DOHH2 (cell line): ENCODE measurements around the gene SLC5A9.

Experiments
- CTCF ChIP-seq: fragments of 200-600 bp; sonication (generic); IDR thresholded peaks from one replicate; pipeline ENCODE4 v1.5.1; 2014; ENCODE audit warnings: antibody characterized with exemption, mild to moderate bottlenecking, low read depth, low read length; ENCODE audit not compliant: poor library complexity, severe bottlenecking
- EZH2phosphoT487 ChIP-seq: fragments of 200-600 bp; sonication (generic); IDR thresholded peaks from 2 replicates; pipeline ENCODE4 v1.6.1; 2017; ENCODE audit warnings: borderline replicate concordance, mild to moderate bottlenecking, antibody characterized with exemption, low read length, moderate library complexity, mixed read lengths

DNA sequence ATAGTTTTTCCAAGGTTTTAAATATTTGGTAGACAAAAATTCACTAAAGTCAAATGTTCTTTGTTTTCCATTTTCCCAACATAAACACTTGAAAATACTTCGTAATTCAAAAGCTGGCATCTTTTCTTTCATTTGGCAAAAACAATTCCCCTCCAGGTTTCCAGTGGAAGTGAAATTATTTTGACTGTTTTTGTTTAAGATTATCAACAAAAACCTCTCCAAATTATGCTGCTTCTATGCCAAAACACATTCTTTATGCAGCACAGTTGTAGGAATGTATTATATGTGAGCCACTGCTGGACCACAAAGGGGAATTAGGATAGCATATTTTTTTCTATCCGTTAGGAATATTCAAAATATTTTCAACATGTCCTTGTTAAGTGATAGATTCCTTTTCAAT, 44.1 kb downstream of the SLC5A9 start:
- TF ChIP-seq CTCF = no peak
- no peak for TF ChIP-seq EZH2phosphoT487
